Testis (tissue), 3 donors: Measurements from ENCODE around the gene STIP1. TPM values are rescaled to one million over a fixed set of nuclear protein-coding genes. Genes with fewer than 3 reads are reported as not detected.
A peak's percentile ranks its signal among the peaks of the same experiment; 100 is the strongest.

ENCODE experiments used
- DNase-seq: peaks from one replicate; pipeline ENCODE4 v3.0.0-alpha.2; 2019
- H3K27ac ChIP-seq, 2 donors: fragments of 200-600 bp; sonication (generic); one replicate each; pipeline ENCODE4 v1.5.1; 2019
- H3K27me3 ChIP-seq: fragments of 200-600 bp; sonication (generic); one replicate; pipeline ENCODE4 v1.5.1; 2019
- H3K36me3 ChIP-seq: fragments of 200-600 bp; sonication (generic); one replicate; pipeline ENCODE4 v1.5.1; 2017; ENCODE audit warnings: low read depth; ENCODE audit errors: missing control alignments
- H3K4me1 ChIP-seq: fragments of 200-600 bp; sonication (generic); one replicate; pipeline ENCODE4 v1.5.1; 2019
- H3K4me3 ChIP-seq, 2 donors: fragments of 200-600 bp; sonication (generic); one replicate each; pipeline ENCODE4 v1.5.1; 2017 to 2019
- H3K9me3 ChIP-seq: fragments of 200-600 bp; sonication (generic); one replicate; pipeline ENCODE4 v1.5.1; 2017
- CTCF ChIP-seq, 3 experiments: fragments of 450-650 bp in 2 of 3; fragments of 200-600 bp in 1 of 3; sonication (generic) in 1 of 3; IDR thresholded peaks; one replicate each; pipeline ENCODE4 v1.5.1; 2016 to 2019; ENCODE audit warnings: antibody characterized with exemption in 3 of 3, mild to moderate bottlenecking in 2 of 3, moderate library complexity in 1 of 3
- POLR2A ChIP-seq: fragments of 450-650 bp; IDR thresholded peaks from one replicate; pipeline ENCODE4 v1.6.1; 2017; ENCODE audit warnings: antibody characterized with exemption, mild to moderate bottlenecking, moderate library complexity
- WGBS, 2 donors: methylation state at CpG; one replicate each; pipeline ENCODE4 v1.1.5; 2018; 5-methylcytosine and 5-hydroxymethylcytosine counted together
- intact Hi-C: fragments of 100-400 bp; cut with DNase I; formaldehyde crosslinking; loops from one replicate; pipeline ENCODE4 v1.15.1; 2023; ENCODE audit warnings: low total_unique reads
- polyA plus RNA-seq: library from polyadenylated mRNA; stranded (reverse); fragments of 350-450 nt; fragmentation: Illumina TruSeq; extraction: RNeasy Lipid Tissue Mini Kit (QIAGEN cat#74804); gene quantifications from one replicate; pipeline ENCODE4 v1.2.3, GENCODE V29; 2014; ENCODE audit warnings: low read depth, low replicate concordance; ENCODE audit not compliant: insufficient read depth
- total RNA-seq, 2 donors: library from RNA; depleted of rRNA; stranded (reverse); fragments of >200 nt; gene quantifications; one replicate each; pipeline ENCODE4 v1.2.3, GENCODE V29; 2016

STIP1 gene
- total and polyA plus RNA-seq, 3 donors from 2014 or later, result 221 to 267 (median 247) TPM

GRCh38 chr11:64232182-64232966 is 46.4 kb downstream of the STIP1 start:
- peaks cover 31% of the 10 kb centered on the region for H3K4me1 ChIP-seq
- no peaks in the 10 kb centered on the region for H3K9me3 ChIP-seq
- TF ChIP-seq CTCF (IDR thresholded peaks at IDR 0.05) (no peak), POLR2A (no peak)
- intact Hi-C loops, result no loop called here
- no peak overlapping the region for H3K4me3 ChIP-seq
- H3K36me3 ChIP-seq, result no peaks in the 10 kb centered on the region
- no peak for DNase-seq
- H3K27me3 ChIP-seq, result no peaks in the 10 kb centered on the region
- H3K27ac ChIP-seq, result no peak overlapping the region
- 84 to 89% methylated on average over 14 to 15 of the region's 15 CpGs for WGBS, 2 donors

- DNase-seq, result no peak
- intact Hi-C loops, result no loop called here
- no peaks in the 10 kb centered on the region for H3K9me3 ChIP-seq
- H3K4me1 ChIP-seq, result peaks cover 27% of the 10 kb centered on the region
- TF ChIP-seq CTCF (IDR thresholded peaks at IDR 0.05) (no peak), POLR2A (no peak)
- no peak overlapping the region for H3K27ac ChIP-seq
- no peaks in the 10 kb centered on the region for H3K36me3 ChIP-seq
- 87 to 89% methylated on average over 8 of the region's 8 CpGs for WGBS, 2 donors
- no peak overlapping the region for H3K4me3 ChIP-seq
- no peaks in the 10 kb centered on the region for H3K27me3 ChIP-seq
Measured at GRCh38 chr11:64232967-64233315, 47.0 kb downstream of the STIP1 start.

- Histone ChIP-seq H3K36me3 (no peaks in the 10 kb centered on the region), H3K4me1 (peaks cover 27% of the 10 kb centered on the region), H3K27ac (peak within 1 kb of the TSS; percentile 77 to 89), H3K4me3 (peak within 1 kb of the TSS; percentile 61 to 73), H3K9me3 (no peaks in the 10 kb centered on the region), H3K27me3 (no peaks in the 10 kb centered on the region)
- intact Hi-C loops, result no loop called here
- TF ChIP-seq POLR2A (no peak), CTCF (IDR thresholded peaks at IDR 0.05) (no peak)
- WGBS, 2 donors, result 2% methylated on average over 50 of the region's 62 CpGs; no CpG with 5 or more reads in 1 of the 2 donors
- peak; percentile 67 for DNase-seq
Measured at GRCh38 chr11:64233913-64234586, 48.1 kb downstream of the STIP1 start, which contains the start of gene VEGFB. Gene VEGFB (plus strand): TSS chr11:64234584. CDS start chr11:64234834, 250 bp downstream.

GRCh38 chr11:64234647-64235379 is 48.8 kb downstream of the STIP1 start:
- Histone ChIP-seq H3K36me3 (no peaks in the 10 kb centered on the region), H3K4me1 (peaks cover 23% of the 10 kb centered on the region), H3K27me3 (no peaks in the 10 kb centered on the region), H3K9me3 (no peaks in the 10 kb centered on the region), H3K27ac (peak overlapping the region; percentile 77 to 89), H3K4me3 (peak overlapping the region; percentile 61 to 73)
- DNase-seq, result peak; percentile 39
- TF ChIP-seq CTCF (IDR thresholded peaks at IDR 0.05), result no peak
- TF ChIP-seq POLR2A, result no peak
- intact Hi-C loops, result no loop called here
- WGBS, 2 donors, result 1 to 5% methylated on average over 19 to 47 of the region's 80 CpGs
